GM23338 (cell line): ENCODE measurements around the gene TXNRD1. TPM values are rescaled to one million over a fixed set of nuclear protein-coding genes. Genes with fewer than 3 reads are reported as not detected.

Source experiments
- ATAC-seq: fragments of 200-7000 bp; cut with Tn5 transposase; 3 replicates; pipeline ENCODE4 v1.9.1; 2020
- DNase-seq: peaks from one replicate; pipeline ENCODE4 v3.0.0-alpha.2; 2015; ENCODE audit warnings: low spot score
- H2AFZ ChIP-seq: fragments of 200-600 bp; sonication (generic); 2 replicates; pipeline ENCODE4 v1.8.0; 2016; ENCODE audit warnings: antibody characterized with exemption, mild to moderate bottlenecking, moderate library complexity
- H3F3A ChIP-seq: fragments of 200-600 bp; sonication (generic); replicated peaks from 2 replicates; pipeline ENCODE4 v1.8.0; 2017; ENCODE audit warnings: antibody characterized with exemption, mixed run types, low read depth
- H3K27ac ChIP-seq: fragments of 200-600 bp; sonication (generic); 2 replicates; pipeline ENCODE4 v1.6.1; 2016; ENCODE audit warnings: low read depth
- H3K27me3 ChIP-seq: fragments of 200-600 bp; sonication (generic); 2 replicates; pipeline ENCODE4 v1.8.0; 2016; ENCODE audit warnings: mild to moderate bottlenecking, mixed run types, moderate library complexity; ENCODE audit not compliant: insufficient read depth
- H3K36me3 ChIP-seq: fragments of 200-600 bp; sonication (generic); 2 replicates; pipeline ENCODE4 v1.8.0; 2016; ENCODE audit warnings: mild to moderate bottlenecking; ENCODE audit not compliant: insufficient read depth
- H3K4me1 ChIP-seq: fragments of 200-600 bp; sonication (generic); 2 replicates; pipeline ENCODE4 v1.8.0; 2016; ENCODE audit warnings: mild to moderate bottlenecking, moderate library complexity; ENCODE audit not compliant: insufficient read depth
- H3K4me2 ChIP-seq: fragments of 200-600 bp; sonication (generic); 2 replicates; pipeline ENCODE4 v1.7.1; 2017; ENCODE audit warnings: mixed run types
- H3K4me3 ChIP-seq: fragments of 200-600 bp; sonication (generic); 2 replicates; pipeline ENCODE4 v1.6.1; 2016; ENCODE audit warnings: mixed run types
- H3K79me2 ChIP-seq: fragments of 200-600 bp; sonication (generic); replicated peaks from 2 replicates; pipeline ENCODE4 v1.8.0; 2017; ENCODE audit warnings: mild to moderate bottlenecking; ENCODE audit not compliant: insufficient read depth
- H3K9me2 ChIP-seq: fragments of 200-600 bp; sonication (generic); 2 replicates; pipeline ENCODE4 v1.8.0; 2017; ENCODE audit not compliant: insufficient read depth
- H4K20me1 ChIP-seq: fragments of 200-600 bp; sonication (generic); replicated peaks from 2 replicates; pipeline ENCODE4 v1.8.0; 2017; ENCODE audit warnings: mild to moderate bottlenecking; ENCODE audit not compliant: insufficient read depth
- H3K27ac Mint-ChIP-seq: 2 replicates; pipeline ENCODE4 v1.8.0; 2020; ENCODE audit warnings: inconsistent platforms, mild to moderate bottlenecking, moderate library complexity, mixed read lengths
- H3K27me3 Mint-ChIP-seq: 3 replicates; pipeline ENCODE4 v1.8.0; 2022; ENCODE audit warnings: low read depth, mild to moderate bottlenecking, moderate library complexity, mixed read lengths, inconsistent platforms; ENCODE audit not compliant: insufficient read depth, poor library complexity
- H3K36me3 Mint-ChIP-seq: 3 replicates; pipeline ENCODE4 v1.8.0; 2021; ENCODE audit warnings: low read depth, mild to moderate bottlenecking, inconsistent platforms, moderate library complexity, mixed read lengths
- H3K4me1 Mint-ChIP-seq: 3 replicates; pipeline ENCODE4 v1.8.0; 2020; ENCODE audit warnings: mild to moderate bottlenecking, inconsistent platforms, mixed read lengths
- H3K4me3 Mint-ChIP-seq: 3 replicates; pipeline ENCODE4 v1.8.0; 2021; ENCODE audit warnings: moderate library complexity, mild to moderate bottlenecking, inconsistent platforms, mixed read lengths
- H3K9me3 Mint-ChIP-seq: 3 replicates; pipeline ENCODE4 v1.8.0; 2020; ENCODE audit warnings: moderate library complexity, mild to moderate bottlenecking, inconsistent platforms, mixed read lengths
- CREB1 ChIP-seq: fragments of 250-450 bp; sonication (Bioruptor Pico); IDR thresholded peaks from 2 replicates; pipeline ENCODE4 v1.5.0; 2020; ENCODE audit warnings: low read depth, mild to moderate bottlenecking, moderate library complexity
- CTCF ChIP-seq, 2 experiments: fragments of 200-600 bp in 1 of 2; sonication (generic) in 1 of 2; conservative IDR thresholded peaks; 2 replicates each; pipeline versions ENCODE4 v1.5.1 to v1.6.1; 2016 to 2017; ENCODE audit warnings: antibody characterized with exemption in 2 of 2, low read depth in 2 of 2, mild to moderate bottlenecking in 2 of 2, moderate library complexity in 1 of 2
- EZH2 ChIP-seq: fragments of 200-600 bp; sonication (generic); IDR thresholded peaks from one replicate; pipeline ENCODE4 v1.8.0; 2017; ENCODE audit warnings: antibody characterized with exemption, mild to moderate bottlenecking, low read depth; ENCODE audit not compliant: unreplicated experiment
- EZH2phosphoT487 ChIP-seq: fragments of 200-600 bp; sonication (generic); IDR thresholded peaks from one replicate; pipeline ENCODE4 v1.8.1; 2018; ENCODE audit warnings: antibody characterized with exemption; ENCODE audit not compliant: unreplicated experiment
- JUNB ChIP-seq: IDR thresholded peaks from one replicate; pipeline ENCODE4 v1.6.1; 2016; ENCODE audit warnings: antibody characterized with exemption; ENCODE audit not compliant: unreplicated experiment
- NANOG ChIP-seq: IDR thresholded peaks from 2 replicates; pipeline ENCODE4 v1.6.1; 2016; ENCODE audit warnings: antibody characterized with exemption, borderline replicate concordance
- POLR2AphosphoS5 ChIP-seq: IDR thresholded peaks from 2 replicates; pipeline ENCODE4 v1.6.1; 2016; ENCODE audit warnings: antibody characterized with exemption, low read depth
- REST ChIP-seq: IDR thresholded peaks from one replicate; pipeline ENCODE4 v1.6.1; 2018; ENCODE audit warnings: antibody characterized with exemption; ENCODE audit not compliant: unreplicated experiment
- STAT1 ChIP-seq: IDR thresholded peaks from one replicate; pipeline ENCODE4 v1.6.1; 2016; ENCODE audit warnings: antibody characterized with exemption; ENCODE audit not compliant: unreplicated experiment
- ZNF114 ChIP-seq: fragments of 250-450 bp; sonication (Bioruptor Pico); IDR thresholded peaks from 2 replicates; pipeline ENCODE4 v1.5.0; 2020; ENCODE audit warnings: mild to moderate bottlenecking, moderate library complexity
- ZNF331 ChIP-seq: fragments of 250-450 bp; sonication (Bioruptor Pico); IDR thresholded peaks from 2 replicates; pipeline ENCODE4 v1.5.0; 2020; ENCODE audit warnings: low read depth, mild to moderate bottlenecking, moderate library complexity
- polyA plus RNA-seq: library from polyadenylated mRNA; unstranded; fragments of >200 nt; fragmentation: Nextera tagmentation; extraction: Ambion mirVana; gene quantifications from 2 replicates; pipeline ENCODE4 v1.2.1, GENCODE V29; 2016
- total RNA-seq: library from RNA; depleted of rRNA; stranded (reverse); fragments of >200 nt; shearing (Covaris generic); gene quantifications from 2 replicates; pipeline ENCODE4 v1.2.3, GENCODE V29; 2014
- TF ChIP-seq, protein P1 (sequence below): fragments of 250-450 bp; sonication (Bioruptor Pico); IDR thresholded peaks from 2 replicates; pipeline ENCODE4 v1.5.0; 2020; ENCODE audit warnings: mild to moderate bottlenecking, moderate library complexity
- TF ChIP-seq, protein P2 (sequence below): IDR thresholded peaks from 2 replicates; pipeline ENCODE4 v1.6.1; 2016; ENCODE audit warnings: antibody characterized with exemption

Gene TXNRD1
- total and polyA plus RNA-seq, 2 experiments from 2014 or later, result 115 to 127 TPM

DNA sequence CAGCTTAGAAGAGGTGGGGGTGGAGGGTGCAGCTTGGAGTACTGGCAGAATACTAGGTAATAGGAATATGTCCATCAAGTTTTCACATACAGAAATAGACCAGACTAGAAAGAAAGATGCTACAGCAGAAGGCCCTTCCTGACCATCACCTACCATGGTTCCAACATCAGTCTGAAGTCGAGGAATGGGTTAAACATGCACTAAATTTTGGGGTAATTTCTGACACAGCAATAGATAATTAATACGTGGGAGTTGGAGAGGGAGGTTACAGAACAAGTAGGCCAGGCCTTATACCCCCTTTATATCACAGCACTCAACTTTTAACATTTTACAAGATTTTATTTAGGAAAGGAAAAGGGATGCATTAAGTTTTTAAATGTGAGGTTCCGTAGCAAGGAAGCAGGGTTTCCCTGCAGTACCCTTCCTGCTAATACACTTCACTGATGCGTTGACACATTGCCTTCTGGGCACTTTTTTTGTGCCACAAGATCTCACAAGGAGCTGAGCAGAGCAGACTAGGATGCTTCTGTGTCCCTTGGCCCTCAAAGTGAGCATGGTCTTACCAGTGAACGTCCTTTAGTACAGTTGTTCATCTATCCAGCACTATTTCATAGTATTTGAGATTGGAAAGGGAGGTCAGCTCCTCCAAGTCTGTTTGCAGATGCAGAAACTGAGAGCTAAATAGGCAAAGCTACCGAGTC, 138.7 kb downstream of the TXNRD1 start:
- no peak overlapping the region for H3K27ac Mint-ChIP-seq
- H3K4me1 ChIP-seq, result peaks cover 30% of the 10 kb centered on the region
- no peak overlapping the region for H3K27ac ChIP-seq
- H3K4me1 Mint-ChIP-seq, result peaks cover 26% of the 10 kb centered on the region
- no peak for ATAC-seq
- peaks cover 21% of the 10 kb centered on the region; the same call in 2 of the 3 replicates for H3K36me3 Mint-ChIP-seq
- H3F3A ChIP-seq, result no peaks in the 10 kb centered on the region
- no peaks in the 10 kb centered on the region for H3K9me2 ChIP-seq
- no peak overlapping the region for H3K4me3 ChIP-seq
- DNase-seq, result no peak
- H3K36me3 ChIP-seq, result peaks cover 6% of the 10 kb centered on the region; the same call in 1 of the 2 replicates
- TF ChIP-seq JUNB (no peak), NANOG (no peak), ZNF331 (CRISPR knock-in tag) (no peak), REST (no peak), POLR2AphosphoS5 (no peak), EZH2 (no peak), CREB1 (CRISPR knock-in tag) (no peak), ZNF114 (no peak), STAT1 (no peak), CTCF (conservative IDR thresholded peaks at IDR 0.05; ENCODE audit: low read depth in 2 of 2) (no peak), EZH2phosphoT487 (no peak)
- TF ChIP-seq, protein P1, sequence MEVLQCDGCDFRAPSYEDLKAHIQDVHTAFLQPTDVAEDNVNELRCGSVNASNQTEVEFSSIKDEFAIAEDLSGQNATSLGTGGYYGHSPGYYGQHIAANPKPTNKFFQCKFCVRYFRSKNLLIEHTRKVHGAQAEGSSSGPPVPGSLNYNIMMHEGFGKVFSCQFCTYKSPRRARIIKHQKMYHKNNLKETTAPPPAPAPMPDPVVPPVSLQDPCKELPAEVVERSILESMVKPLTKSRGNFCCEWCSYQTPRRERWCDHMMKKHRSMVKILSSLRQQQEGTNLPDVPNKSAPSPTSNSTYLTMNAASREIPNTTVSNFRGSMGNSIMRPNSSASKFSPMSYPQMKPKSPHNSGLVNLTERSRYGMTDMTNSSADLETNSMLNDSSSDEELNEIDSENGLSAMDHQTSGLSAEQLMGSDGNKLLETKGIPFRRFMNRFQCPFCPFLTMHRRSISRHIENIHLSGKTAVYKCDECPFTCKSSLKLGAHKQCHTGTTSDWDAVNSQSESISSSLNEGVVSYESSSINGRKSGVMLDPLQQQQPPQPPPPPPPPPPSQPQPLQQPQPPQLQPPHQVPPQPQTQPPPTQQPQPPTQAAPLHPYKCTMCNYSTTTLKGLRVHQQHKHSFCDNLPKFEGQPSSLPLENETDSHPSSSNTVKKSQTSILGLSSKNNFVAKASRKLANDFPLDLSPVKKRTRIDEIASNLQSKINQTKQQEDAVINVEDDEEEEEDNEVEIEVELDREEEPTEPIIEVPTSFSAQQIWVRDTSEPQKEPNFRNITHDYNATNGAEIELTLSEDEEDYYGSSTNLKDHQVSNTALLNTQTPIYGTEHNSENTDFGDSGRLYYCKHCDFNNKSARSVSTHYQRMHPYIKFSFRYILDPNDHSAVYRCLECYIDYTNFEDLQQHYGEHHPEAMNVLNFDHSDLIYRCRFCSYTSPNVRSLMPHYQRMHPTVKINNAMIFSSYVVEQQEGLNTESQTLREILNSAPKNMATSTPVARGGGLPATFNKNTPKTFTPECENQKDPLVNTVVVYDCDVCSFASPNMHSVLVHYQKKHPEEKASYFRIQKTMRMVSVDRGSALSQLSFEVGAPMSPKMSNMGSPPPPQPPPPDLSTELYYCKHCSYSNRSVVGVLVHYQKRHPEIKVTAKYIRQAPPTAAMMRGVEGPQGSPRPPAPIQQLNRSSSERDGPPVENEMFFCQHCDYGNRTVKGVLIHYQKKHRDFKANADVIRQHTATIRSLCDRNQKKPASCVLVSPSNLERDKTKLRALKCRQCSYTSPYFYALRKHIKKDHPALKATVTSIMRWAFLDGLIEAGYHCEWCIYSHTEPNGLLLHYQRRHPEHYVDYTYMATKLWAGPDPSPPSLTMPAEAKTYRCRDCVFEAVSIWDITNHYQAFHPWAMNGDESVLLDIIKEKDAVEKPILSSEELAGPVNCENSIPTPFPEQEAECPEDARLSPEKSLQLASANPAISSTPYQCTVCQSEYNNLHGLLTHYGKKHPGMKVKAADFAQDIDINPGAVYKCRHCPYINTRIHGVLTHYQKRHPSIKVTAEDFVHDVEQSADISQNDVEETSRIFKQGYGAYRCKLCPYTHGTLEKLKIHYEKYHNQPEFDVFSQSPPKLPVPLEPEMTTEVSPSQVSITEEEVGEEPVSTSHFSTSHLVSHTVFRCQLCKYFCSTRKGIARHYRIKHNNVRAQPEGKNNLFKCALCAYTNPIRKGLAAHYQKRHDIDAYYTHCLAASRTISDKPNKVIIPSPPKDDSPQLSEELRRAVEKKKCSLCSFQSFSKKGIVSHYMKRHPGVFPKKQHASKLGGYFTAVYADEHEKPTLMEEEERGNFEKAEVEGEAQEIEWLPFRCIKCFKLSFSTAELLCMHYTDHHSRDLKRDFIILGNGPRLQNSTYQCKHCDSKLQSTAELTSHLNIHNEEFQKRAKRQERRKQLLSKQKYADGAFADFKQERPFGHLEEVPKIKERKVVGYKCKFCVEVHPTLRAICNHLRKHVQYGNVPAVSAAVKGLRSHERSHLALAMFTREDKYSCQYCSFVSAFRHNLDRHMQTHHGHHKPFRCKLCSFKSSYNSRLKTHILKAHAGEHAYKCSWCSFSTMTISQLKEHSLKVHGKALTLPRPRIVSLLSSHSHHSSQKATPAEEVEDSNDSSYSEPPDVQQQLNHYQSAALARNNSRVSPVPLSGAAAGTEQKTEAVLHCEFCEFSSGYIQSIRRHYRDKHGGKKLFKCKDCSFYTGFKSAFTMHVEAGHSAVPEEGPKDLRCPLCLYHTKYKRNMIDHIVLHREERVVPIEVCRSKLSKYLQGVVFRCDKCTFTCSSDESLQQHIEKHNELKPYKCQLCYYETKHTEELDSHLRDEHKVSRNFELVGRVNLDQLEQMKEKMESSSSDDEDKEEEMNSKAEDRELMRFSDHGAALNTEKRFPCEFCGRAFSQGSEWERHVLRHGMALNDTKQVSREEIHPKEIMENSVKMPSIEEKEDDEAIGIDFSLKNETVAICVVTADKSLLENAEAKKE (CRISPR knock-in tag), result no peak
- TF ChIP-seq, protein P2, sequence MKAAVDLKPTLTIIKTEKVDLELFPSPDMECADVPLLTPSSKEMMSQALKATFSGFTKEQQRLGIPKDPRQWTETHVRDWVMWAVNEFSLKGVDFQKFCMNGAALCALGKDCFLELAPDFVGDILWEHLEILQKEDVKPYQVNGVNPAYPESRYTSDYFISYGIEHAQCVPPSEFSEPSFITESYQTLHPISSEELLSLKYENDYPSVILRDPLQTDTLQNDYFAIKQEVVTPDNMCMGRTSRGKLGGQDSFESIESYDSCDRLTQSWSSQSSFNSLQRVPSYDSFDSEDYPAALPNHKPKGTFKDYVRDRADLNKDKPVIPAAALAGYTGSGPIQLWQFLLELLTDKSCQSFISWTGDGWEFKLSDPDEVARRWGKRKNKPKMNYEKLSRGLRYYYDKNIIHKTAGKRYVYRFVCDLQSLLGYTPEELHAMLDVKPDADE, result no peak
- H3K27me3 Mint-ChIP-seq, result peaks cover 9% of the 10 kb centered on the region
- no peaks in the 10 kb centered on the region for H3K27me3 ChIP-seq
- peaks cover 4% of the 10 kb centered on the region for H4K20me1 ChIP-seq
- H3K4me2 ChIP-seq, result no peak overlapping the region
- H3K79me2 ChIP-seq, result peaks cover 6% of the 10 kb centered on the region; the same call in 1 of the 2 replicates
- H3K9me3 Mint-ChIP-seq, result no peaks in the 10 kb centered on the region
- no peak overlapping the region for H3K4me3 Mint-ChIP-seq
- no peak overlapping the region for H2AFZ ChIP-seq
